Small intestine (tissue), 7 donors: ENCODE results near the gene SELPLG. TPM values are rescaled to one million over a fixed set of nuclear protein-coding genes. Genes with fewer than 3 reads are reported as not detected.

ENCODE experiments used
- DNase-seq, 2 donors: peaks; one replicate each; pipeline versions ENCODE4 v3.0.0 to v3.0.0-alpha.2; 2013
- FAIRE-seq: peaks from 2 replicates; lab custom pipeline; 2012; peaks lifted over from hg19 to GRCh38; lab: Jason Lieb, UNC
- H3K27ac ChIP-seq, 3 donors: one replicate each; pipeline ENCODE4 v1.5.1; 2013; ENCODE audit warnings: low read length in 2 of 3, mild to moderate bottlenecking in 2 of 3, control low read depth in 1 of 3, inconsistent platforms in 1 of 3, low read depth in 1 of 3, moderate library complexity in 1 of 3
- H3K27me3 ChIP-seq, 3 donors: one replicate each; pipeline ENCODE4 v1.6.1; 2013; ENCODE audit warnings: low read length in 3 of 3, inconsistent platforms in 1 of 3; ENCODE audit not compliant: control insufficient read depth in 3 of 3, insufficient read depth in 3 of 3
- H3K36me3 ChIP-seq, 3 donors: one replicate each; pipeline ENCODE4 v1.6.1; 2013; ENCODE audit warnings: low read length in 3 of 3, inconsistent platforms in 1 of 3, low read depth in 1 of 3, mild to moderate bottlenecking in 1 of 3, moderate library complexity in 1 of 3; ENCODE audit not compliant: control insufficient read depth in 3 of 3, insufficient read depth in 2 of 3
- H3K4me1 ChIP-seq, 3 donors: one replicate each; pipeline ENCODE4 v1.6.1; 2013; ENCODE audit warnings: low read length in 2 of 3, inconsistent platforms in 1 of 3, low read depth in 1 of 3, mild to moderate bottlenecking in 1 of 3, moderate library complexity in 1 of 3; ENCODE audit not compliant: control insufficient read depth in 3 of 3, insufficient read depth in 2 of 3
- H3K4me3 ChIP-seq, 3 donors: one replicate each; pipeline ENCODE4 v1.5.1; 2013; ENCODE audit warnings: low read length in 3 of 3, control low read depth in 1 of 3, inconsistent platforms in 1 of 3, low read depth in 1 of 3, mild to moderate bottlenecking in 1 of 3, moderate library complexity in 1 of 3
- H3K9me3 ChIP-seq, 2 donors: one replicate each; pipeline ENCODE4 v1.6.1; 2013; ENCODE audit warnings: low read depth in 1 of 2, low read length in 1 of 2; ENCODE audit not compliant: control insufficient read depth in 2 of 2, insufficient read depth in 1 of 2
- WGBS, 3 donors: extraction: QIAGEN DNeasy Blood & Tissue Kit; methylation state at CpG; one replicate each; pipeline ENCODE4 v1.1.7; 2013; 5-methylcytosine and 5-hydroxymethylcytosine counted together
- polyA plus RNA-seq, 4 donors: library from polyadenylated mRNA; stranded (reverse) in 3 of 4; unstranded in 1 of 4; fragments of 200-250 nt in 3 of 4; fragments of 120-200 nt in 1 of 4; gene quantifications; one replicate each; pipeline versions ENCODE4 v1.2.1 to v1.2.3, GENCODE V29; 2013
- donor health status: healthy with polysubstance abuse.
- donor health status: control.
- donor health status: control.
- donor health status: Bipolar disorder and iron deficiency.
- donor health status: healthy.

The SELPLG gene
- polyA plus RNA-seq, 4 donors, result 1.1 to 7.2 (median 4.6) TPM

- peaks cover 15 to 41% (median 21%) of the 10 kb centered on the region in 3 donors for H3K36me3 ChIP-seq
- no peaks in the 10 kb centered on the region for H3K4me1 ChIP-seq
- H3K27ac ChIP-seq, result no peak overlapping the region
- DNase-seq (no peak), FAIRE-seq (no peak)
- H3K9me3 ChIP-seq, result no peaks in the 10 kb centered on the region
- no peaks in the 10 kb centered on the region for H3K27me3 ChIP-seq
- H3K4me3 ChIP-seq, result no peak overlapping the region
These were observed 19.4 kb upstream of the SELPLG start for GRCh38 chr12:108653082-108653516.

- no peak for DNase-seq
- FAIRE-seq, result no peak
- H3K36me3 ChIP-seq, result peaks cover 15 to 47% (median 15%) of the 10 kb centered on the region in 3 donors
- no peaks in the 10 kb centered on the region for H3K9me3 ChIP-seq
- H3K27ac ChIP-seq, result no peak overlapping the region
- no peaks in the 10 kb centered on the region for H3K4me1 ChIP-seq
- WGBS, 3 donors, result 88 to 89% (median 89%) methylated on average over 2 of the region's 2 CpGs
- no peak overlapping the region for H3K4me3 ChIP-seq
- H3K27me3 ChIP-seq, result no peaks in the 10 kb centered on the region
These were observed 16.4 kb upstream of the SELPLG start for GRCh38 chr12:108650083-108650482.

GRCh38 chr12:108649669-108650068 lies 16.0 kb upstream of the SELPLG start:
- 74 to 89% (median 82%) methylated on average over 4 of the region's 4 CpGs for WGBS, 3 donors
- DNase-seq, result no peak
- Histone ChIP-seq H3K27me3 (no peaks in the 10 kb centered on the region), H3K27ac (no peak overlapping the region), H3K36me3 (peaks cover 15 to 50% (median 15%) of the 10 kb centered on the region in 3 donors), H3K9me3 (no peaks in the 10 kb centered on the region), H3K4me3 (no peak overlapping the region), H3K4me1 (no peaks in the 10 kb centered on the region)
- FAIRE-seq, result no peak

- Histone ChIP-seq H3K9me3 (no peaks in the 10 kb centered on the region), H3K4me3 (no peak overlapping the region), H3K4me1 (no peaks in the 10 kb centered on the region), H3K27ac (no peak overlapping the region), H3K27me3 (no peaks in the 10 kb centered on the region), H3K36me3 (peaks cover 15 to 53% (median 15%) of the 10 kb centered on the region in 3 donors)
- WGBS, 3 donors, result 88 to 93% (median 90%) methylated on average over 6 of the region's 6 CpGs
- no peak for DNase-seq
- no peak for FAIRE-seq
These were observed 15.4 kb upstream of the SELPLG start for GRCh38 chr12:108649126-108649525.

GRCh38 chr12:108648371-108648770 lies 14.7 kb upstream of the SELPLG start:
- Histone ChIP-seq H3K27ac (no peak overlapping the region), H3K4me3 (no peak overlapping the region), H3K36me3 (peaks cover 15 to 52% (median 15%) of the 10 kb centered on the region in 3 donors), H3K9me3 (no peaks in the 10 kb centered on the region), H3K27me3 (no peaks in the 10 kb centered on the region), H3K4me1 (no peaks in the 10 kb centered on the region)
- WGBS, 3 donors, result 89 to 96% (median 91%) methylated on average over 9 of the region's 9 CpGs
- DNase-seq (no peak), FAIRE-seq (no peak)

GRCh38 chr12:108647585-108648287 lies 14.0 kb upstream of the SELPLG start:
- 86 to 92% (median 92%) methylated on average over 11 of the region's 11 CpGs for WGBS, 3 donors
- Histone ChIP-seq H3K4me1 (no peaks in the 10 kb centered on the region), H3K27me3 (no peaks in the 10 kb centered on the region), H3K27ac (no peak overlapping the region), H3K36me3 (peaks cover 15 to 52% (median 15%) of the 10 kb centered on the region in 3 donors), H3K9me3 (no peaks in the 10 kb centered on the region), H3K4me3 (no peak overlapping the region)
- DNase-seq (no peak), FAIRE-seq (no peak)

- no peak for DNase-seq
- Histone ChIP-seq H3K4me1 (no peaks in the 10 kb centered on the region), H3K4me3 (no peak overlapping the region), H3K27me3 (no peaks in the 10 kb centered on the region), H3K9me3 (no peaks in the 10 kb centered on the region), H3K27ac (no peak overlapping the region), H3K36me3 (peaks cover 11 to 47% (median 12%) of the 10 kb centered on the region in 3 donors)
- FAIRE-seq, result no peak
- WGBS, 3 donors, result 79 to 91% (median 86%) methylated on average over 10 of the region's 10 CpGs
These were observed 13.2 kb upstream of the SELPLG start for GRCh38 chr12:108646600-108647579.
